D721Med (cell line): Measurements from ENCODE around the gene GPR148.

Source experiments
- DNase-seq: peaks from one replicate; pipeline ENCODE4 v3.0.0; 2011; ENCODE audit warnings: low spot score; ENCODE audit not compliant: insufficient read length
- FAIRE-seq: peaks from 2 replicates; lab custom pipeline; 2011; peaks lifted over from hg19 to GRCh38; lab: Jason Lieb, UNC
- CTCF ChIP-seq: IDR thresholded peaks from 2 replicates; pipeline ENCODE4 v1.5.1; 2012; ENCODE audit warnings: mild to moderate bottlenecking, control low read depth; ENCODE audit not compliant: insufficient read depth; ENCODE audit errors: missing control alignments

GPR148 gene

GRCh38 chr2:130755256-130756052 lies 26.6 kb downstream of the GPR148 start, which contains the start of gene AMER3:
AMER3 (plus strand) TSS chr2:130755540; CDS start chr2:130762073, 6,533 bp downstream.
- DNase-seq = no peak
- no peak for FAIRE-seq
- no peak for TF ChIP-seq CTCF

GRCh38 chr2:130756053-130756873 lies 27.4 kb downstream of the GPR148 start:
- no peak for DNase-seq
- FAIRE-seq = no peak
- TF ChIP-seq CTCF = no peak

- no peak for TF ChIP-seq CTCF
- no peak for FAIRE-seq
- no peak for DNase-seq
Observed at GRCh38 chr2:130756874-130757668, 28.2 kb downstream of the GPR148 start.

- DNase-seq = no peak
- no peak for FAIRE-seq
- no peak for TF ChIP-seq CTCF
Observed at GRCh38 chr2:130759906-130760753, 31.3 kb downstream of the GPR148 start.

- DNase-seq = no peak
- TF ChIP-seq CTCF = no peak
- no peak for FAIRE-seq
Observed at GRCh38 chr2:130760754-130761751, 32.2 kb downstream of the GPR148 start.
